Measurements from ENCODE around the gene STK39.

The STK39 gene

GRCh38 chr2:168182550-168183249, 64.7 kb downstream of the STK39 start:
- no peak for DNase-seq

- no peak for DNase-seq
Observed at GRCh38 chr2:168181825-168182224, 65.6 kb downstream of the STK39 start.

- DNase-seq = no peak
Observed at GRCh38 chr2:168180914-168181313, 66.5 kb downstream of the STK39 start.

- no peak for DNase-seq
Observed at GRCh38 chr2:168180483-168180882, 66.9 kb downstream of the STK39 start.

GRCh38 chr2:168179592-168179991, 67.8 kb downstream of the STK39 start:
- DNase-seq = no peak

GRCh38 chr2:168178520-168179324, 68.7 kb downstream of the STK39 start:
- no peak for DNase-seq

GRCh38 chr2:168176402-168176801, 71.0 kb downstream of the STK39 start:
- DNase-seq = no peak

- DNase-seq = no peak
Observed at GRCh38 chr2:168175469-168175868, 71.9 kb downstream of the STK39 start.

GRCh38 chr2:168174756-168175155, 72.6 kb downstream of the STK39 start:
- peak; percentile 52 to 70 for DNase-seq

- DNase-seq = no peak
Observed at GRCh38 chr2:168172071-168172470, 75.3 kb downstream of the STK39 start.

GRCh38 chr2:168171059-168171762, 76.2 kb downstream of the STK39 start:
- DNase-seq = peak; percentile 11 to 20

GRCh38 chr2:168169097-168169745, 78.2 kb downstream of the STK39 start:
- DNase-seq = no peak

- no peak for DNase-seq
Observed at GRCh38 chr2:168167511-168168263, 79.7 kb downstream of the STK39 start.

GRCh38 chr2:168166902-168167510, 80.4 kb downstream of the STK39 start:
- DNase-seq = no peak

GRCh38 chr2:168165985-168166901, 81.2 kb downstream of the STK39 start:
- DNase-seq = peak; percentile 12 to 36

- peak; percentile 58 for DNase-seq
Observed at GRCh38 chr2:168165397-168165796, 82.0 kb downstream of the STK39 start.

GRCh38 chr2:168160897-168161296, 86.5 kb downstream of the STK39 start:
- DNase-seq = no peak

GRCh38 chr2:168159754-168160585, 87.4 kb downstream of the STK39 start:
- no peak for DNase-seq

- DNase-seq = peak; percentile 29 to 32
Observed at GRCh38 chr2:168158586-168158985, 88.8 kb downstream of the STK39 start.

GRCh38 chr2:168157926-168158325, 89.5 kb downstream of the STK39 start:
- DNase-seq = no peak

Measured in inflammatory macrophage (primary cell).